Fibroblast of skin of back (primary cell): Measurements from ENCODE around the gene PIGQ. TPM values are rescaled to one million over a fixed set of nuclear protein-coding genes. Genes with fewer than 3 reads are reported as not detected.

Experiments used
- DNase-seq: peaks from one replicate; pipeline ENCODE4 v3.0.0-alpha.2; 2013
- polyA plus RNA-seq, 2 experiments: library from polyadenylated mRNA; unstranded; fragments of 120-200 nt; gene quantifications; one replicate each; pipeline ENCODE4 v1.2.1, GENCODE V29; 2013; ENCODE audit not compliant: insufficient read length in 2 of 2

Gene PIGQ
- 32.3 TPM for polyA plus RNA-seq (2013, experiment 1 of 2; ENCODE audit: insufficient read length)
- 21.7 TPM for polyA plus RNA-seq (2013, experiment 2 of 2; ENCODE audit: insufficient read length)

DNA sequence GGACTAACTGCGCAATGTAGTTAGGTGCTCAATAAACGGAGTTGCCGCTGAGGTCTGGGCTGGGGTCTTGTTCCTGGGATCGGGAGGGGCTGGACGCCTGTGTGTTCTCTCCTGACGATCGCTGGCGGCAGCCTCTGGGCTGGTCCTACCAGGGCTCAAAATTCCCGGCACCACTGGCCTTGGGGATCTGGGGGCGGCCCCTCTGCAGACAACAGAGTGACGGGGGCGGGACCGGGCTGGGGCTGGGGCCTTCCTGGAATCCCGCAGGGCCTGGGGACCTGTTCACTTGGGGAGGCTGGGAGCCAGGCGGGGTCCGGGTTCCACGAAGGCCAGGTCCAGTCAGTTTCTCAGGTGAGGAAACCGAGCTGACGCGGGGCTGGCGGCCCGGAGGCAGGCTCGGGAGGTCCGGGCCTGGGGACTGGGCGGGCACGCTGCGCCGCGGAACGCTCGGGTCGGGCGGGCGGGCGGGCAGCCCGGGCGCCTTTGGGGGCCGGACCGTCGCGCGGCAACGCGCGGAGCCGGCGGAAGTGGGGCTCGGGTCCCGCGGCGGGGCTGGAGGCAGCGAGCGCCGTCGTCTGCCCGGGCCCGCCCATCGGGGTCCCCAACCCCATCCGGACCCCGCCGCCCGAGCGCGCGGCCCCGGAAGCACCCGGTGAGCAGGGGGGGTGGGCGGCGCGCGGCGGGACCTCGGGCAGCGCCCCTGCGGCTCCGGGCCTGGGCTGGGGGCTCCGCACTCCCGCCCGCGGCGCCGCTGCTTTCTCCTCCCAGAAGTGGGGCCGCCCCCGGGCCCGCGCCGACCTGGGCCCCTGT is at the start of gene PIGQ:
TSS of gene PIGQ (plus strand) at position 524 of the 810 bp plus-strand sequence. CDS start 4,107 bp downstream, outside the sequence.
- DNase-seq, result peak; percentile 71

DNA sequence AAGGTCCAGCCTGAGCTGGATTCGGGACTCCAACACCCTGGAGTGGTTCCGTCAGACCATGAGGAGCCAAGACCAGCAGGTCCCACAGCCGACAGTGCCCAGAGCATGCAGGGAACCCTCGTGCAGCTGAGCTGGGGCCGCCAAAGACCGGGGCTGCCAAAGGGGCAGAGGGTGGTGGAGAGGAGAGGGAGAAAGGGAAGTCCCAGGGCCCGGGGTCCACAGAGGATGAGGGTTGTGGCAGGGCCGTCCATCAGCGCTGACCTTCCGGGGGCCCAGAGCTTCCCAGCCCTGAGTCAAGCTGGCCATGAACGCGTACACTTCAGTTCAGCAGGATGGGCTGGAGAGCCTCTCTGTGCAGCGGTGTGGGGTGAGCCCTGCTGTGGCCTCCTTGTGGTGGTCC is 48.9 kb upstream of the PIGQ start:
- DNase-seq, result no peak

DNA sequence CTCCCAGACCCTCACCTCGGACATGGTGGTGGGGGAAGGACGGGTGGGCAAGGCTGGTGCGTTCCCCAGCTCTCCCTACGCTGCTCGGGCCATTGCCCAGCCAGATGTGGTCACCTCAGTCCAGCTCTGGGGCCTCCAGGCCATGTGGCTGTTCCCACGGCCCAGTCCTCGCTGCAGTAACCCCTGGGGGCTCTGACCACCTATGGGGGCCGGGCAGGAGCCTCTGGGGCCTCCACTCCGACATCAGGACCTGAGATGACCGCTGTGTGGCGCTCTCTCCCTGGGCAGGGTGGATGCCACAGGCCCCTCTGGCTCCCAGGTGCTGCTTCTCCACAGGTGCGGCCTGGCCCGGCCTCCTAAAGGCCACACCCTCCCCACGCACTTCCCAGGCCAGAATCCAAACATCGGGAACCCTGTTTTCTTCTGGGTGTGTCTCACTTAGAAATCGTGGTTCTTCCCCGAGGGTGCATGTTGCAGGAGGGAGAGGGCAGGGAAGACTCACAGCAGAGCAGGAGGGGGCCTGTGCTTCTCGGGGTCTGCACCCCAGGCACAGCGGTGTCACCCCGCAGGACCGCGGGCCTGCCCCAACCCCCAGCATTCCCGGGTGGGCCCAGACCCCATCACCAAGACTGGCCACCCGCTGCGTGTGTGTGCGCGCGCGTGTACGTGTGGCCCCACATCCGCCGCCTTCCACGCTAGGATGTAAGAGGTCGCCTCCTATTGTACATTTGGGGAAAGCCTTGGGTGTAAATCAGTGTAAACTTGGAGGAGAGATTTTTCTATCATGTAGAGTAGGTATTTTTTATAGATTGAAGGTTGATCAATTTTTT is 48.2 kb upstream of the PIGQ start:
- no peak for DNase-seq

DNA sequence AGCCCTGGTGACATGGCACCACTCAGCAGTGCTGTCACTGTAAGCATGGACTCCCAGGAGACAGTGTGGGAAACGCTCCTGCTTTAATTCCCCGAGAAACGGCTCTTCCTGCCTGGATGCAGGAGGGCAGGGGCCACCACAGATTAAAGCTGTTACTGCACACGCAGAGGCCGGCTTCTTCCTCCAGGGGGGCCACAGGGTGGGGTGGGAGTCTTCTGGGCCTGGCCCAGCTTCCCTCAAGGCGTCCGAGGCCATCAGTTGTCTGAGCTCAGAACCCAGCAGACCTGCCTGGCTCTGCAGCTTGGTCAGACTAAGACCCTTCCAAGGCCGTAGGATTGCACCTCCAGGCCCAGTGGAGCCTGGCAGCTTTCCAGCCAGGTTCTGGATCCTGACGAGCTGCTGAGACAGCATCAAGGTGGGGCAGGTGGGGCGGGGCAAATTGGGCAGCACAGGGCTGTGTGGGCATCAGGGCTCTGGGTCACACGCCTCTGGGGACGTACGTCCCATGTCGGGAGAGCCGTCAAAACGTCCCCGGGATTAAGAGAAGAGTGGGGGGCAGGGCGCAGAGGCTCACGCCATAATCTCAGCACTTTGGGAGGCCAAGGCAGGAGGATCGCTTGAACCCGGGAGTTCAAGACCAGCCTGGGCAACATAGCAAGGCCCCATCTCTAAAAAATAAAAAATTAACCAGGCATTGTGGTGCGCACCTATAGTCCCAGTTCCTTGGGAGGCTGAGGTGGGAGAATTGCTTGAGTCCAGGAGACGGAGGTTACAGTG is 47.3 kb upstream of the PIGQ start:
- no peak for DNase-seq

DNA sequence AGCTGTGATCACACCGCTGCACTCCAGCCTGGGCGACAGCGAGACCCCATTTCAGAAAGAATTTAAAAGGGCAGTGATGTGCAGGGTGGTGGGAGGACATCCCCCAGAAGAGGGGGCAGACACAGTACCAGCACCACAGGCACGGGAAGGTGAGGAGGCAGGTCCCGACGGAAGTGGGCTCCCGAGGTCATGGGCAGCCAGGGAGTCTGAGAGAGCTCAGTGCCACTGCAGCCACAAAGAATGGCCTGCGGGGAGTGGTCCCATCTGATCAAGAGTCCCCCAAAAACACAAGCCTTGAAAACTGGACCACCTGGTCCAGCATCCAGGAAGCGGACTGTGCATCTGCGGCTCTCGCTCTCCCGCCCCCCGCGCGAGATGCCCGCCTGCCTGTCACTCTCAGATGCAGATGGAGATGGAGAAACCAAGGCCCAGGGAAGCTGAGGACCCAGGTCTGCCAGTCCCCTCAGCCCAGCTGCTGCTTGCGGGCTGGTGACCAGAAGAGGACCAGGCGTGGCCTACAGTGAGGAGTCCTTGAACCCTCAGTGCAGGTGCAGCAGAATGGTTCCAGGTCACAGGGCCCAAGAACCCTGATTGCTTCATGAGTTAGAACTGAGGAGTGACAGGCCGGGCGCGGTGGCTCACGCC is 46.5 kb upstream of the PIGQ start:
- no peak for DNase-seq

DNA sequence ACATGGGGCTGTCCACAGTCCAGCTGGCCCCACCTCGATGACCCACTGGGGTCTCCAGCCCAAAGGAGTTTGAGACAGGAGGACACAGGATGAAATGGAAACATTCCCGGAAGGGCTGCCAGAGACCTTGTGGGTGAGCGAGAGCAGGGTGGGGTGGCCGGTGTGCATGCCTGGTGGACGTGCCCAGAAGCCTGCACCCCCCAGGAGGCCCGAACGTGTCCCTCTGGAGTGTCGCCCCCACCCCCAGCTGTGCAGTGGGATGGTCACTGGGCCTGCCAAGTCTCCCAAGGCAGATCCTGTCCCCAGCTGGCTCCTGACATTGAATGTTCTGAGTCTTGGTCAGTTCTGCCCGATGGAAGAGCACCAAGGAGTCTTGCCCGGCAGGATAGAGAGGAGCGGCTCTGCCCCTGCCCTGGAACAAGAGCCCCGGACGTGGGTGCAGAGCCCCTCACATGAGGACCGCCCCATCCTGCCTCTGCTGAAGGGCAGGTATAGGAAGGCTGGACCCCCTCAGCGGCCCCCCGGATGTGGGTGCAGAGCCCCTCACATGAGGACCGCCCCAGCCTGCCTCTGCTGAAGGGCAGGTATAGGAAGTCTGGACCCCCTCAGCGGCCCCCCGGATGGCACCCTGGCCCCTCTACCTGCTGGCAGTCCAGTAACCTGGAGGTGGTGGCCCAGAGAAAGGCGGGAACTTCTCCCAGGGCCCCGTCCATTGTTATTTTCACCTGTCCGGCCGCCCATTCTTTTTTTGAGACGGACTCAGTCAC is 45.3 kb upstream of the PIGQ start:
- no peak for DNase-seq

DNA sequence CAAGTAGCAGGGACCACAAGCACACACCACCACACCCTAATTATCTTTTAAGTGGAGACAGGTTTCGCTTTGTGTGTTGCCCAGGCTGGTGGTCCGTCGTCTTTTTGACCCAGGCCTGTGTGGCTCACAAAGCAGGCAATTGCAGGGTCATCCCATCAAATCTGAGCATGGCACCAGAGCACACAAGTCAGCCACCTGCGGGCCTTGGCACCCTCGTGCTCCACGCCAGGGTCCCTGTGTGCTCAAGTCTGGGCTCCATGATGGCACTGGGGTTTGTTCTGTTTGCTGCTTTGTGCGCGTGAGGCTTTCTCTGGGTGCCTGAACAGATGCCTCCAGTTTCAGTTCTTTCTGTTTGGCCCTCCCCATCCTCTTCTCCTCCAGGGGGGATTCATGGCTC is 44.6 kb upstream of the PIGQ start:
- no peak for DNase-seq

DNA sequence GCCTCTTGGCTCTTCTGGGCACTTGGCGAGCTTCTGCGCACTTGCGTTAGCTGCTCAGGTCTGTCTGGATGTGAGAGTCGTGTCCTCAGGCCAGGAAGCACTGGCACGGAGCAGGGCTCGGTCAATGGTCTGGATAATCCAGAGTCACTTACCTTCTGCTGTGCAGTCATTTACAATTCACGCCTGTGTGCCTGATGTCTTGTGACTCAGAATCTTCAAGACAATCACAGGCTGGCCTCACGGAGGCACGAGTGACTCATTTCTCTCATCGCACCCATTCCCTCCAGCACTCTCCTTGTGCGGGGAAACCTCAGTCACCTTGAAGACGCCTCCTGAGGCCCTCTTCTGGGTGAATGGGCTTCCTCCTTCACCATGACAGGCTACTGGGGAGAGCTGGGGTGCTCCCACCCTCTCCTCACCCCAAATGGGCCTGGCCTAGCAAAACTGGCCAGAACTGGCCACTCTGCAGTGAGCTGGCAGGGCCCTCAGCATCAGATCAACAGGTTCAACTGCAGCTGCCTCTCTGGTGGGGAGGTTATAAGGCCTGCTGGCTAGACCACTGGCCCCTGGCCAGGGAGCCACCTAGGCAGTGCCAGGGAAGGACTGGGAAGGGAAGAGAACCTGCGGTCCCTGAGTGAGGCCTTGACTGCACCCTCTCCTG is 44.1 kb upstream of the PIGQ start:
- peak; percentile 85 for DNase-seq

DNA sequence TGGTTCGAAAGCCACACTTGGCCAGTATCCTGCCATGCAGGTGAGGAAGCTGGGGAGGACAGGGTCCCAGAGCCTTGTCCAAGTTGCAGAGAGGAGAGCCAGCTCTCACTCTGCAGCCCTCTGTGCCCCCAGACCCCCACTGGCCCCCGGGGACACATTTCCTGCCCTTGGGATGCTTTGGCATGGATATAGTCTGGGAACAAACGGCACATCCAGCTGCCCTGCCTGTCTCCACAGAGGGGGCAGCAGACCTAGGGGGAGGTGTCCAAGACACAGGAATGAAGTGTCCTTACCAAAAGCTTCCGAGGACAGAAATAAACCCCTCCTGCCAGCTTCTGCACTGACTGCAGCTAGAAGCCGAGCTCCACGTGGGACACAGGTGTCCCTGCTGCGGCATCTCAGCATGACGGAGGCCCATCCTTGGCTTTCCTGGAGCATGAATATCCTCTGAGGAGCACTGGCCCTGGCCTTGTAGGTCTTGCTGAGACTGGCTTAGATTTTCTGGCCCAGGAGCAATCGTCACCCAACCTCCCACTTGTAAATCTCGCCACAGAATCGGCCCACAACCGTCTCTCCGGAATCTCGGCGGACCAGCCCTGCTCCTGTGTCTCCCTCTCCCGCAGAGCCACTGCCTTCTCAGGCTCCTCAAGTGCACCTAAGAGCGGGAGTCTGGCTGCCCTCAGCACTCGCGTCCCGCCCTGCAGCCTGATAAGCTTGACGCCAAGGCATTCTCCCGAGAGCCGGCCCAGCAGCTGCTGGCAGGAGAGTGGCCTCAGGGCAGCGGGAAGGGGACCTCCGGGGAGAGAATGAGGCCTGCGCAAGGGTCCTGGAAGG is 43.4 kb upstream of the PIGQ start:
- peak; percentile 5 for DNase-seq

DNA sequence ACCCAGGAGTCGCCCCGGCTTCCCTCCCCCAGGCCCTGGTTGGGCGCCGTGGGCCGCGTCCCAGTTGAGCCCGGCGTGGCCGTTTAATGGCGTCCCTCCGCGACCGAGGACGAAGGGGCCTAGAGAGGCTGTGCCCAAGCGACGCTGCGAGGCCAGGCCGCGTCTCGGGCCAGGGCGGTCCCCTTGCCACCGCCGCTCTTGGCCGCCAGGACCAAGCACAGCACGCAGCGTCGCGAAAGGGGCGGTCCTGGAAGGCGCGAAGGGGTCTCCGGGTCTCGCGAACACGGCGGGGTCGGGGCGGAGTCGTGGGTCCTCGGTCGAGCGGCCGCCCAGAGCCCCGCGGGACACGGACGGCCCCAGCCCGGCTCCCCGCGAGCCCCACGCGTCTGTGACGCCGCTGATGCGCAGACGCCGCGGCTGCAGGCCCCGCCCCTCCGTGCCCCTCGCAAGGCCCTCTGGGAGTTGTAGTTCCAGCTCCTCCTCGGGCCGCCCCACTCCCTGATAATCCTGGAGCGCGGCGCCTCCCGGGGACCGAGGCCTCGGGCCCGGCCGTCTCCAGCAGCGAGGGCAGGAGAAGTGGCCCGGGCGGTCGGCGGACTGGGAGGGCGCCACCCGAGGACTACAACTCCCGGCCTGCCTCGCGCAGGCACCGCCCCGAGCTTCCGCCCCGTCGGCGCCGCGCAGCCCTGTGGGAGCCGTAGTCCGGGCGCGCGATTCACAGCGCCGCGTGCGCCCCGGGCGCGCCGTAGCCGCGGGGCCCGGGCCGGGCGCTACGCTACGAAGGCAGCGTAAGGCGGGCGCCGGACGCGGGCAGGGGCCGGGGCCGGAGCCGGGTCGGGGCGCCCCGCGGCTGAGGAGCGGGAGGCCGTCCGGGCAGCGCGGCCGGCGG is 42.5 kb upstream of the PIGQ start, which contains the start of gene CAPN15:
TSS of gene CAPN15 (plus strand) at position 698 of the 889 bp plus-strand sequence. CDS start 19,127 bp downstream, outside the sequence.
- peak; percentile 84 for DNase-seq

DNA sequence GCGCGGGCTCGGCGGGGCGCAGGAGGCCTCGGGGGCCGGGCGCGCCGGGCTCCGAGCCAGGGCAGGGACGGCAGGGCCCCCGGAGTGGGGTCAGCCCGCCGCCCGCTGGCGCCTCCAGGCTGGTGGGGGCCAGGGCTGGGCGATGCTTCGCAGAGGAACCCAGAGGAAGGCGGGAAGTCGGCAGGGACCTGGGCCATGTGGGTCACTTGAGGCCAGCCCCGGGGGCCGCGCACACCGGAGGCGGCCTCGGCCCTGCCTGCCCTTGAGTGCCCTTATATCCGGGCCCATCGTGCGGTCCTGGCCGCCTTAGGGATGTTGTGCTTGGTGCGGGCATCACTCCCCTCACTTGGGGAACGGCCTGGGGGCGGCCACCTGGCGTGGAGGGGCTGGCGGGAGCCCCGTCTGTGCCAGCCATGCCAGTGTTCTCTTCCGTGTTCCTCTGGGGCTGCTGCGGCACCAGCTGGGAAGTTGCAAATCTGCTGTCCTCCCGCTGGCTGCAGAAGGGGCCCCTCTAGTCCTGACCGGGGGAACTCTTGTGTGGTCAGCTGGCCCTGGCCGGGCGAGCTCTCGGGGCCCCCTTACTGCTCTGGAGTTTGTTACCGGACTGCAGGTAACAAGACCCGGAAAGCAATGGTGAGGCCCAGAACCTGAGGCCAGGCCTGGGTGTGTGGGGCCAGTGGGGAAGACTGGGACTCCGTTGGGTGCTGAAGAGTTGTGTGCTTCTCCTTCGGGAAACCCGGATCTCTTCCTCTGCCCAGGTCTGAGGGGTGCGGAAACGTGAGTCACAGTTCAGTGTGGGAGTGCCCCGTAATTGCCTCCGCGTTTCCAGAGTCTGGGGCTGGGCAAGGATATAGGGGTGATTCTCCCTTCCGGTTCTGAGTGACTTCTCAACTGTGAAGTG is 41.4 kb upstream of the PIGQ start:
- DNase-seq, result peak; percentile 58

DNA sequence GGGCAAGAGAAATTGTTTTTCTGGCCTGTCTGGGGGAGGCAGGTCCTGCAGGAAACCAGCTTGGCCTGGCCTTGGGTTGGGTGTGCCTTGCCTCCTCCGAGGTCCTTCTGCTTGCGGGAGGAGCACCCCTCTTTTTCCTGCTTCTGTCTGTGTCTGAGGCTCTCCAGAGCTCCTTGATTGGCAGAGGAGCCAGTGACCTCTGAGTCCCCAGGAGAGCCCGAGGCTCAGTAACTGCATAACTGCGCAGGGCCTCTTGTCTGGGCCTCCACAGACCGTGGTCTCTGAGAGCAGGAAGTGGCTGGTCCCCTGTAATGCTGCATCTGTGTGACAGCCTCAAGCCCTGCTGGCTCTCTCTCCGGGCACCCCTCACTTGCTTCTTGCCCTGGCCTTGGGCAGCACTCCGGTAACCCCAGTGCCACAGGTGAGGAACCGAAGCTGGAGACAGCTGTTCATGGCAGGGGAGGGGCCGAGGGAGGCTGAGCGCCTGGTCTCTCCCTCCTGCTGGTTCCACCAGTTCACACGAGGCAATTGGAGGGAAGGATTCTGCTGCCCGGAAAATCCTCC is 40.7 kb upstream of the PIGQ start:
- peak; percentile 12 for DNase-seq

DNA sequence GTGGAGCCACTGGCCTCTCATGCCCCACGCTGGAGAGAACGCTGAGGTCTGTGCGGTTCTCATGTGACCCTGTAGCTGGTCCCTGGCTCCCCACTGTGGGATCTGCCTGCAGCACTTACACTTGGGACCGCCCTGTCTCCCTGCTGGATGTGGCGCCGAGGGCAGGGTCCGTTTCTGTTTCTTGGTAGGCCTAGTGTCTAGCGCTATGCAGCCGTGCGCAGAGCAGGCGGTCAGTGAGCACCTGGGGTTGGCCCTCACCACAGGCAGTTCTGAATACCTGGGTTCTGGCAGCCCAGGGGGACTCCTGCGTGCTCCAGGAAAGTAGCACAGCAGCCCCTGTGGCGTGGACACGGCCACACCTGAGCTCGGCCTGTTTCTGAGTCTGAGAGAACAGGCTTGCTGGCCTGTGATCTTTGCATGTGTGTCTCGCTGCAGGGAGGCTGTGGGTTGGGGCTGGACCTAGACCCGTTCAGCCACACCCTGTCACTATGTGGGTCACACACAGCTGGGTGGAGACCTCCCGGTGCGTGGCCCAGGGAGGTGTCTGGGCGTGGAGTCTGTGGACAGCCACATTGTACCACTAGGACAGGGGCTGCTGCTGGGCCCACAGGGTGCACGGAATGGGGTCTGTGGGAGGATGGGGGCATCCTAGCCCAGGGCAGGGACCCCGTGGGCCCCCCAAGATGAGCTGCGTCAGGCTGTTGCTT is 39.5 kb upstream of the PIGQ start:
- DNase-seq, result no peak

DNA sequence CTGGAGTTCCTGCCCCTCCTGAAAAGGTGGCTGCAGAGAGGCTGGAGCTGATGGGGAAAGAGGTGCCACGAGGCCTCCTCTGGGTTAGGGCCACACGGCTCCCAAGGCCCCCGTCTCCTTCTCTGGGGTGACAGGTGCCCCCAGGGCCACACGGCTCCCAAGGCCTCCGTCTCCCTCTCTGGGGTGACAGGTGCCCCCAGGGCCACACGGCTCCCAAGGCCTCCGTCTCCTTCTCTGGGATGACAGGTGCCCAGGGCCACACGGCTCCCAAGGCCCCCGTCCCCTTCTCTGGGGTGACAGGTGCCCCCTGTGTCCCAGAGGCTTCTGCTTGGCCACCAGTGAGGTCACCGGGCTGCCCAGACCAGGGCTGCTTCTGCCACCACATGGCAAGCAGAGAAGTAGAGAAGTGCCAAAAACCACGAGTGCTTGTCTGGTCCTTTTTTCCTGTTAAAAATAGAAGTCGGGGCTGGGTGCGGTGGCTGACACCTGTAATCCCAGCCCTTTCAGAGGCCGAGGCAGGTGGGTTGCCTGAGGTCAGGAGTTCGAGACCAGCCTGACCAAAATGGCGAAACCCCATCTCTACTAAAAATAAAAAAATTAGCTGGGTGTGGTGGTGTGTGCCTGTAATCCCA is 38.2 kb upstream of the PIGQ start:
- no peak for DNase-seq

DNA sequence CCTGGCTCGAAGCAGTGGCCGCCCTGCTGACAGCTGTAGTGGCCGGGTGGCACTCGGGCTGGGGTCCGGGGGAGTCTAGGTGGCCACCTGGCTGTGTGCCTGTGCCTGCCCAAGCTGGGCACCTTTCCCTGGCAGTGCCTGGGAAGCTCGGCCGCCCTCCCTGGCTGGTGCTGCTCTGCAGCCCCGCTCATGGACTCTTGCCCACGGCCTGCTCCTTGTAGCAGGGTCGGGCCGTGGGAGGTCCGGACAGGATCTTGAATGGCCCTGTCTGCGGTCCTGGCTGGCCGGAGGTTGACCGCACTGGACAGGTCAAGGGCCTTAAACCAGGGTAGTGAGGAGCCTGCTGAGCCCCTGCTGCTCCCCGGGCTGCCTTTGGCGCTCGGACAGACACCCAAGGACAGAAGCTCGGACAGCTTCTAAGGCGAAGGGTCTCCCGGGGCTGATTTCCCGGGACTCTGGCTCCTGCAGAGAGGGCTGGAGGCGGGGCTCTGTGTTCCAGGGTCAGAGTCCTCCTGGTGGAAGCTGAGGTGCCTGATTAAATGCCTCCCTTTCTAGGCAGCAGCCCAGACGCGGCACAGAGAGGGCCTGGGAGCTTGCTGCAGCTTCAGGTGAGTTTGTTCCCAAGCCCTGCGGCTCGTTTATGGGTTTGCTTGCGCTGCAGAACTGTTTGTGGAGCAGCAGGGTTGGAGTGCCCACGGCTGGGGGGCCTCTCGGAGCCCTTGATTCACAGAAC is 36.2 kb upstream of the PIGQ start:
- no peak for DNase-seq
